Fibroblast of skin of scalp (primary cell): ENCODE results near the gene ABHD15.

ENCODE experiments used
- DNase-seq: peaks from one replicate; pipeline ENCODE4 v3.0.0-alpha.2; 2013

The ABHD15 gene

DNA sequence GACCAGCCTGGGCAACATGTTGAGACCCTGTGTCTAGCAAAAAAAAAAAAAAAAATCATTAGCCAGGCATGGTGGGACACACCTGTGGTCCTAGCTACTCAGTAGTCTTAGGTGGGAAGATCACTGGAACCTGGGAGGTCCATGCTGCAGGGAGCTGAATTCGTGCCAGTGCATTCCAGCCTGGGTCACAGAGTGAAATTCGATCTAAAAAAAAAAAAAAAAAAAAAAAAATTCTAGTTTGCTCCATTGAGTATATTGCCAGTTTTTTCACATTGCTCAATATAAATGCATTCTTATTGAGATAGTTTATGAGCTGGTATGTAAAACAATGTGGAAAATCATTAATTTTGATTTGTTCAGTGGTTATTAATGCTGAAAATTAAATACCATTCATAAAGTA is 52.0 kb downstream of the ABHD15 start:
- DNase-seq = peak; percentile 36

DNA sequence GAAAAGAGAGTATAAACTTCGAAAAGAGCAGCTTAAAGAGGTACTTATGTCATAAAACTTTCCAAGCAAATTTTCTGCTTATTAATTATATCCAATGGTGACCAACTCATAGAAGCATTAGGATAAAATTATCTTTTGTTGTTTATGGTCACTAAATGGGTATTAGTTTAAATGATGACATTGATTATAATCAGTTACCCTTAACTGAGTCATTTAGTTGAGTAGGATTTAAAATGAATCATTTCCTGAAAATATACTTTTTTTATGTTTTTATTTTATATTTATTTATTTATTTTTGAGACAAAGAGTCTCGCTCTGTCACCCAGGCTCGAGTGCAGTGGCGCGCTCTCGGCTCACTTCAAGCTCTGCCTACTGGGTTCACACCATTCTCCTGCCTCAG is 55.9 kb downstream of the ABHD15 start:
- DNase-seq = no peak
